Large intestine (tissue), 3 donors: ENCODE data around the gene ARID1A. TPM values are rescaled to one million over a fixed set of nuclear protein-coding genes. Genes with fewer than 3 reads are reported as not detected.
"Not testable (repeated sequence)": the region's sequence is repeated elsewhere in the genome, so short reads cannot be mapped to it uniquely, and the experiment has no call there.

ENCODE experiments used
- DNase-seq, 2 donors: peaks; one replicate each; pipeline versions ENCODE4 v3.0.0 to v3.0.0-alpha.2; 2013
- H3K27ac ChIP-seq: one replicate; pipeline ENCODE4 v1.5.1; 2013; ENCODE audit warnings: low read length
- H3K27me3 ChIP-seq: 2 replicates; pipeline ENCODE4 v1.6.1; 2013; ENCODE audit warnings: low read length; ENCODE audit not compliant: control insufficient read depth, insufficient read depth
- H3K36me3 ChIP-seq: 2 replicates; pipeline ENCODE4 v1.6.1; 2013; ENCODE audit warnings: low read length; ENCODE audit not compliant: control insufficient read depth, insufficient read depth
- H3K4me1 ChIP-seq: one replicate; pipeline ENCODE4 v1.6.1; 2013; ENCODE audit warnings: low read length; ENCODE audit not compliant: control insufficient read depth, insufficient read depth
- H3K4me3 ChIP-seq: one replicate; pipeline ENCODE4 v1.5.1; 2013; ENCODE audit warnings: low read length
- H3K9me3 ChIP-seq: one replicate; pipeline ENCODE4 v1.6.1; 2013; ENCODE audit warnings: mild to moderate bottlenecking, low read depth, low read length, moderate library complexity; ENCODE audit not compliant: control insufficient read depth
- WGBS: methylation state at CpG from one replicate; pipeline ENCODE4 v1.1.5; 2013; ENCODE audit warnings: low lambda C conversion rate; ENCODE audit not compliant: insufficient coverage; 5-methylcytosine and 5-hydroxymethylcytosine counted together
- polyA plus RNA-seq: library from polyadenylated mRNA; unstranded; fragments of 120-200 nt; gene quantifications from one replicate; pipeline ENCODE4 v1.2.1, GENCODE V29; 2013

Gene ARID1A
- polyA plus RNA-seq, 1 donor: 64.2 TPM

- no peaks in the 10 kb centered on the region for H3K9me3 ChIP-seq
- peak overlapping the region; percentile 79 for H3K27ac ChIP-seq
- peak overlapping the region; percentile 57 for H3K4me3 ChIP-seq
- H3K36me3 ChIP-seq: peaks cover 2% of the 10 kb centered on the region
- no peaks in the 10 kb centered on the region for H3K27me3 ChIP-seq
- WGBS: no CpG with 5 or more reads among the region's 8 CpGs
- peak; percentile 92 to 96 for DNase-seq
- peaks cover 29% of the 10 kb centered on the region for H3K4me1 ChIP-seq
Measured at GRCh38 chr1:26697978-26698849, 2.4 kb downstream of the ARID1A start.

DNA sequence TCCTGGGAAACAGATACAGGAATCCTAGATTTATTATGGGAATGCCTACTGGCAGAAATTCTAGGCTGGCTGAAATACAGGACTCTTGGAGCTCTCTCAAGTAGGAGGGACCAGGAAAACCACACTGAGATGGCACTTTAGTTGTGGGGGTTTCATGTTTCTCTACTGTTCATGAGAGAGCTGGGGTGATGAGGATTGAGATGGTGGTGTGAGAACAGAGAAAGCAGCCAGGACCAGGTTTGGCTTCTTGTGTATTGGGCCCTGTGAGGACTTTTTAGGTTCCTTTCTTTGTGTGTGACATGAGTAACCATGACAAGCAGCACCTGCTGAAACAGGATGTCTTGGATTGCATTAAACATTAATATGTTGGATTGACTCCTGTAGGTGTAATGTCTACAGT lies 4.9 kb downstream of the ARID1A start:
- DNase-seq: no peak

GRCh38 chr1:26701266-26701994 lies 5.6 kb downstream of the ARID1A start:
- peaks cover 5% of the 10 kb centered on the region for H3K36me3 ChIP-seq
- no peaks in the 10 kb centered on the region for H3K9me3 ChIP-seq
- no peak overlapping the region for H3K27ac ChIP-seq
- no peak overlapping the region for H3K4me3 ChIP-seq
- DNase-seq: no peak
- no peaks in the 10 kb centered on the region for H3K27me3 ChIP-seq
- peaks cover 23% of the 10 kb centered on the region for H3K4me1 ChIP-seq
- no CpG with 5 or more reads among the region's 5 CpGs for WGBS

More for the DNA sequence above, 4.9 kb downstream of the ARID1A start:
- peaks cover 16% of the 10 kb centered on the region for H3K4me1 ChIP-seq
- H3K27me3 ChIP-seq: no peaks in the 10 kb centered on the region
- no peaks in the 10 kb centered on the region for H3K9me3 ChIP-seq
- H3K4me3 ChIP-seq: no peak overlapping the region
- H3K36me3 ChIP-seq: peaks cover 5% of the 10 kb centered on the region
- no peak overlapping the region for H3K27ac ChIP-seq

GRCh38 chr1:26701995-26702679 lies 6.3 kb downstream of the ARID1A start:
- H3K4me3 ChIP-seq: no peak overlapping the region
- H3K27ac ChIP-seq: no peak overlapping the region

GRCh38 chr1:26702680-26703038 lies 6.8 kb downstream of the ARID1A start:
- no peaks in the 10 kb centered on the region for H3K27me3 ChIP-seq
- no peak for DNase-seq
- peaks cover 29% of the 10 kb centered on the region for H3K4me1 ChIP-seq
- H3K4me3 ChIP-seq: no peak overlapping the region
- peaks cover 5% of the 10 kb centered on the region for H3K36me3 ChIP-seq
- H3K9me3 ChIP-seq: no peaks in the 10 kb centered on the region
- no peak overlapping the region for H3K27ac ChIP-seq
- WGBS: 67% methylated on average over 1 of the region's 1 CpG

More at GRCh38 chr1:26701995-26702679, 6.3 kb downstream of the ARID1A start:
- WGBS: no CpG with 5 or more reads among the region's 4 CpGs
- no peaks in the 10 kb centered on the region for H3K9me3 ChIP-seq
- DNase-seq: no peak
- H3K4me1 ChIP-seq: peaks cover 29% of the 10 kb centered on the region
- no peaks in the 10 kb centered on the region for H3K27me3 ChIP-seq
- H3K36me3 ChIP-seq: peaks cover 5% of the 10 kb centered on the region

GRCh38 chr1:26703478-26703877 lies 7.7 kb downstream of the ARID1A start:
- no peak overlapping the region for H3K27ac ChIP-seq

GRCh38 chr1:26704629-26705028 lies 8.8 kb downstream of the ARID1A start:
- Histone ChIP-seq H3K27ac (no peak overlapping the region), H3K36me3 (peaks cover 10% of the 10 kb centered on the region), H3K9me3 (no peaks in the 10 kb centered on the region), H3K27me3 (no peaks in the 10 kb centered on the region), H3K4me3 (no peak overlapping the region), H3K4me1 (peaks cover 29% of the 10 kb centered on the region)
- DNase-seq: no peak
- WGBS: no CpG with 5 or more reads among the region's 5 CpGs

More at GRCh38 chr1:26703478-26703877, 7.7 kb downstream of the ARID1A start:
- no peaks in the 10 kb centered on the region for H3K9me3 ChIP-seq
- no peaks in the 10 kb centered on the region for H3K27me3 ChIP-seq
- peaks cover 5% of the 10 kb centered on the region for H3K36me3 ChIP-seq
- DNase-seq: no peak
- H3K4me3 ChIP-seq: no peak overlapping the region
- H3K4me1 ChIP-seq: peaks cover 29% of the 10 kb centered on the region

DNA sequence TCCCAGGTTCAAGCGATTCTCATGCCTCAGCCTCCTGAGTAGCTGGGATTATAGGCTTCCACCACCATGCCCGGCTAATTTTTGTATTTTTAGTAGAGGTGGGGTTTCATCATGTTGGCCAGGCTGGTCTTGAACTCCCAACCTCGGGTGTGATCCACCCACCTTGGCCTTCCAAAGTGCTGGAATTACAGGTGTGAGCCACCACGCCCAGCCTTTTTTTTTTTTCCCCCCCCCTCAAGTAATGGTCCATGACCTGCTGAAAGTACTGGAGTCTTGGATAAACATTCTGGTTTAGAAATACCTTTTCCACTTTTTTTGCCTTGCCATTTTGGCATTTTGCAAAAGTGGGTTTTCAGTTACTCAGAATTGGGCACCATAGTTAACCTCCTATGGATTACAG lies 9.4 kb downstream of the ARID1A start:
- peaks cover 29% of the 10 kb centered on the region for H3K4me1 ChIP-seq
- H3K4me3 ChIP-seq, DNase-seq, H3K27ac ChIP-seq, H3K27me3 ChIP-seq, H3K9me3 ChIP-seq: not testable (repeated sequence)
- H3K36me3 ChIP-seq: peaks cover 11% of the 10 kb centered on the region
- WGBS: no CpG with 5 or more reads among the region's 4 CpGs

GRCh38 chr1:26705788-26706311 lies 10.0 kb downstream of the ARID1A start:
- no peak overlapping the region for H3K4me3 ChIP-seq
- H3K27ac ChIP-seq: peak overlapping the region; percentile 34
- H3K36me3 ChIP-seq: peaks cover 9% of the 10 kb centered on the region
- H3K4me1 ChIP-seq: peaks cover 29% of the 10 kb centered on the region
- no peak for DNase-seq
- no peaks in the 10 kb centered on the region for H3K27me3 ChIP-seq
- no peaks in the 10 kb centered on the region for H3K9me3 ChIP-seq
- WGBS: no CpG with 5 or more reads among the region's 1 CpG

DNA sequence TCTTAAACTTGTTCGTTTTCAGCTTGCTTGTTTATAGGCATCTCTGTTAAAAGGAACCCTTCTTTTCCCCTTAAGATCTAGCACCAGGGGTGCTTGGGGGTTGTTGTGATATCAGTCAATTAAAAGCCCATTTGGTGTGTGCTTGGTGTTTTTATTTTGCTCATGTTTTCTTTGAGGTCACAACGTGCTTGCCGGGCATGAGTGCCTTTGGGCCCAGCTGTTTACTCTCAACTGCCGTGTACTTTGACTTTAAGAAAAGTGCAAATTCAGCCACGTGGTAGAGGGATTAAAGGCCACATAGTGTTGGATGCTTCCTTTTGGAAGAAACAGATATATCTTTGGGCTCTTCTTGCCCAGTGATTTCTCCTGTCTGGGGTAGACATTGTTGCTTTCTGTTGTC lies 10.5 kb downstream of the ARID1A start:
- Histone ChIP-seq H3K27ac (peak overlapping the region; percentile 34), H3K36me3 (peaks cover 9% of the 10 kb centered on the region), H3K4me1 (peaks cover 29% of the 10 kb centered on the region), H3K27me3 (no peaks in the 10 kb centered on the region), H3K9me3 (no peaks in the 10 kb centered on the region), H3K4me3 (no peak overlapping the region)
- peak; percentile 43 to 77 for DNase-seq
- 17% methylated on average over 1 of the region's 5 CpGs for WGBS
